ENCODE results near the gene ABCD2. TPM values are rescaled to one million over a fixed set of nuclear protein-coding genes. Genes with fewer than 3 reads are reported as not detected.

The ABCD2 gene
- total RNA-seq, 2 experiments from 2014 or later = 1.6 to 2.2 TPM

- CTCF ChIA-PET = no interaction called here
- H3K27ac Mint-ChIP-seq = no peak overlapping the region
- POLR2A ChIA-PET = no interaction called here
- Histone ChIP-seq H3K4me3 (ENCODE audit: low read length) (no peak overlapping the region), H3K27ac (ENCODE audit: low read depth in 1 of 2, low read length in 2 of 2) (no peak overlapping the region), H3K27me3 (ENCODE audit: control insufficient read depth in 1 of 2, insufficient read depth in 2 of 2, low read length in 2 of 2) (no peaks in the 10 kb centered on the region), H3K4me1 (ENCODE audit: insufficient read depth, low read length) (no peaks in the 10 kb centered on the region), H3K36me3 (ENCODE audit: insufficient read depth, low read length) (no peaks in the 10 kb centered on the region), H3K9me3 (ENCODE audit: control insufficient read depth in 1 of 2, insufficient read depth in 1 of 2, low read length in 2 of 2) (no peaks in the 10 kb centered on the region)
- H3K4me3 Mint-ChIP-seq = no peak overlapping the region
- ATAC-seq (ENCODE audit: poor library complexity) (no peak), DNase-seq (no peak)
- no peaks in the 10 kb centered on the region for H3K4me1 Mint-ChIP-seq (ENCODE audit: low read depth)
- H3K27me3 Mint-ChIP-seq = no peaks in the 10 kb centered on the region
- no peak for TF ChIP-seq CTCF (IDR thresholded peaks at IDR 0.05)
- no peaks in the 10 kb centered on the region for H3K9me3 Mint-ChIP-seq
- H3K36me3 Mint-ChIP-seq (ENCODE audit: low read depth) = no peaks in the 10 kb centered on the region
- intact Hi-C loops (cut with DNase I, micrococcal nuclease) = no loop called here
Measured at GRCh38 chr12:39502726-39503125, 116.9 kb downstream of the ABCD2 start.

Other genes with a start within 250 kb of the ABCD2 start
- 1 to 10 TPM; 3.2 to 3.4 TPM for gene KIF21A, start 176.7 kb downstream of the ABCD2 start, total RNA-seq

All from CD4-positive, alpha-beta T cell (primary cell).